LoVo (cell line): Measurements from ENCODE around the gene NTM.
"Not testable (repeated sequence)": the region's sequence is repeated elsewhere in the genome, so short reads cannot be mapped to it uniquely, and the experiment has no call there.

ENCODE experiments used
- DNase-seq: peaks from one replicate; pipeline ENCODE4 v3.0.0-alpha.2; 2016; ENCODE audit warnings: low spot score

The NTM gene

GRCh38 chr11:132047167-132047566, 676.8 kb downstream of the NTM start:
- DNase-seq: no peak

- no peak for DNase-seq
Observed at GRCh38 chr11:132048040-132048439, 677.6 kb downstream of the NTM start.

- DNase-seq: no peak
Observed at GRCh38 chr11:132049205-132049604, 678.8 kb downstream of the NTM start.

- no peak for DNase-seq
Observed at GRCh38 chr11:132050049-132050448, 679.6 kb downstream of the NTM start.

GRCh38 chr11:132050577-132051165, 680.3 kb downstream of the NTM start:
- no peak for DNase-seq

- no peak for DNase-seq
Observed at GRCh38 chr11:132051704-132052103, 681.3 kb downstream of the NTM start.

GRCh38 chr11:132052342-132052741, 681.9 kb downstream of the NTM start:
- DNase-seq: no peak

GRCh38 chr11:132052904-132053303, 682.5 kb downstream of the NTM start:
- no peak for DNase-seq

- no peak for DNase-seq
Observed at GRCh38 chr11:132054822-132055221, 684.4 kb downstream of the NTM start.

- DNase-seq: no peak
Observed at GRCh38 chr11:132055296-132055695, 684.9 kb downstream of the NTM start.

GRCh38 chr11:132056689-132057088, 686.3 kb downstream of the NTM start:
- no peak for DNase-seq

GRCh38 chr11:132057266-132057665, 686.9 kb downstream of the NTM start:
- DNase-seq: no peak

GRCh38 chr11:132058211-132058772, 687.9 kb downstream of the NTM start:
- no peak for DNase-seq

GRCh38 chr11:132060567-132060966, 690.2 kb downstream of the NTM start:
- DNase-seq: no peak

GRCh38 chr11:132062031-132062430, 691.6 kb downstream of the NTM start:
- DNase-seq: no peak

- DNase-seq: no peak
Observed at GRCh38 chr11:132062541-132062940, 692.1 kb downstream of the NTM start.

GRCh38 chr11:132064987-132065620, 694.7 kb downstream of the NTM start:
- no peak for DNase-seq

- DNase-seq: no peak
Observed at GRCh38 chr11:132068556-132068955, 698.1 kb downstream of the NTM start.

GRCh38 chr11:132069593-132069992, 699.2 kb downstream of the NTM start:
- DNase-seq: not testable (repeated sequence)

- not testable (repeated sequence) for DNase-seq
Observed at GRCh38 chr11:132070907-132071306, 700.5 kb downstream of the NTM start.

- DNase-seq: no peak
Observed at GRCh38 chr11:132072044-132072857, 701.8 kb downstream of the NTM start.

GRCh38 chr11:132072858-132073211, 702.4 kb downstream of the NTM start:
- no peak for DNase-seq

GRCh38 chr11:132073787-132074186, 703.4 kb downstream of the NTM start:
- DNase-seq: no peak
